NCI-H1092 (cell line): ENCODE measurements around the gene BANP.

ENCODE experiments used
- DNase-seq: peaks from one replicate; lab custom pipeline; 2025; lab: John Stamatoyannopoulos, UW

BANP gene

GRCh38 chr16:87951552-87952538 lies 611 bp downstream of the BANP start:
- DNase-seq = no peak

DNA sequence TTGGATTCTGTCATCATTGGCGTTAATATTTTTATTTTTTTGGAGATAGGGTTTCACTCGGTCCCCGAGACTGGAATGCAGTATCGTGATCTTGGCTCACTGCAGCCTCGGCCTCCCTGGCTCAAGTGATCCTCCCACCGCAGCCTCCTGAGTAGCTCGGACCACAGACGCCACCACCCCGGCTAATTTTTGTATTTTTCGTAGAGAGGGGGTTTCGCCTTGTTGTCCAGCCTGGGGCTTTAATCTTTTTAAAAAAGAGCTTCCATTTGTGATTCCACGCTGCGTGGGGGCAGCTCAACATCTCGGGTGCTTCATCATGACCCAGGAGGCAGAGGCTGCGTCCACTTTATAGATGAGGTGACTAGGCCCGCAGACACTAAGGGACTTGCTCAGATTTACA lies 1.5 kb downstream of the BANP start:
- DNase-seq = no peak

DNA sequence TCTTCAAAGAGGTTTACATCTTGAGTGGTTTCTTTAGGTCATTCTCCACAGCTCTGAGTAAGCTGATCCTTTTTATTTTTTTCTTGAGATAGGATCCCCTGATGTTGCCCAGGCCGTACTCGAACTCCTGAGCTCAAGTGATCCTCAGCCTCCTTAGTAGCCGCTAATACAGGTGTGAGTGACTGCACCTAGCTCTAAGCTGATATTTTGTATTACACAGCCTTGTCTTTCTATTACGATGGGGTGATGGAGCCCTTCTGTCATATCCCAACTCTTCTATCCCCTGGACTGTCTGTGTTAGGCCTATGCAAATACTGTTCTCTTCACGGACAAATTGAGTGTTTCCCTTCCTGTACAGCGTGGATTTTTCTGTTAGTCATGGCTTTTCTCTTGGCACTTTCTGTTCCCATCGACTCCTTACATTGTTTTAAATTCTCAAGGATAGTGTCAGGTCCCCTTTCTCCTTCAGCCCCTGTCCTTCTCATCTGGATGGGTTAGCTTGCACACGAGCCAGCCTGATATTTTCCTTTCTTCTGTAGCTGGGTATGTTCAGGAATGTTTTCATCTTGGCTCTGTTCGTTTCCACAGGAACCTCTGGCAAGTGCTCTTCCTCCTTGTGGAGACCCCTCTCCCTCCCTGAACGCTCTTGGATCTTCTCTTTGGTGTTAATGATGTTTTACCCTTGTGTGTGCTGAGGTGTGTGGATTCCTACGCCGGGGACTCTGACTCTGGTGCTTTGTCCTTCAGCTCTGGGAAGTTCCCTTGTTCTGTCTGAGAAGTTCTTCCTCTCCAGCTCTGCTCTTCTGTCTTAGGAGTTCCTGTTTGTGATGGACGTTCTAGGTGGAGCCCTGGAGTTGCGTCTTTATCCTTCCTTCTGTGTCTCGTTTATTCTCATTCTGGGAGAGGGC lies 2.3 kb downstream of the BANP start:
- no peak for DNase-seq

DNA sequence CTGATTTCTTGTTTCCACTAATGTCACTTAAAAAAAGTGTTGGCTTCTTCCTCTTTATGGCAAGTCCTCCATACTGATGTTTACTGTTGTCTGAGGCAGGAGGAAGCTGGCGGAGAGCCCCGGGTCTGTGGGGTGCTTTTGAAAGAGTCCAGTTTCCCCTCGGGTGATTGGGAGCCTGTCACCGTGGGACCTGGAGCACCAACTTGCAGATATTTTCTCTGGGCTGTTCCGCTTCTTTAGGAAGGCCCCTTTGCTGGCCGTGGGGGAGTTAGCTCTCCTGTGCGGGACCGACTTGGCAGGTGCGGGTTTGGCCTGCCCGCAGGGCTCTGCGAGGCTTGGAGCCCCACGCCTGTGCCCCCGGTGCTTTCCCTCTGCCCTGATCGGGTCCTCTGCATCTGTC lies 3.1 kb downstream of the BANP start:
- no peak for DNase-seq

GRCh38 chr16:87954826-87955225 lies 3.6 kb downstream of the BANP start:
- no peak for DNase-seq

GRCh38 chr16:87955302-87956097 lies 4.3 kb downstream of the BANP start:
- no peak for DNase-seq

DNA sequence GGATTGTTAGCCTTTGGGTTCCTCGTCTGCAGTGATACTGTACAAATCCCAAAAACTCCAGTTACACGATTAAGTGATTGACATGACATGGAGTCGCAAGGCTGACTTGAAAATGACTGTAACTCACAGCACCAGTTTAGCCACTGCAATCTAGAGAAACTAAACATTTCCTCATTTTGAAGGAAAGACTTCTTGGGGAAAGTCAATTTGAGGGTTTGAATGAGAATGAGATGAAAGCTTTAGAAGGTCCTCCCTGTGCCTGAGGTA lies 4.8 kb downstream of the BANP start:
- DNase-seq = no peak

GRCh38 chr16:87956365-87957231 lies 5.4 kb downstream of the BANP start:
- no peak for DNase-seq

DNA sequence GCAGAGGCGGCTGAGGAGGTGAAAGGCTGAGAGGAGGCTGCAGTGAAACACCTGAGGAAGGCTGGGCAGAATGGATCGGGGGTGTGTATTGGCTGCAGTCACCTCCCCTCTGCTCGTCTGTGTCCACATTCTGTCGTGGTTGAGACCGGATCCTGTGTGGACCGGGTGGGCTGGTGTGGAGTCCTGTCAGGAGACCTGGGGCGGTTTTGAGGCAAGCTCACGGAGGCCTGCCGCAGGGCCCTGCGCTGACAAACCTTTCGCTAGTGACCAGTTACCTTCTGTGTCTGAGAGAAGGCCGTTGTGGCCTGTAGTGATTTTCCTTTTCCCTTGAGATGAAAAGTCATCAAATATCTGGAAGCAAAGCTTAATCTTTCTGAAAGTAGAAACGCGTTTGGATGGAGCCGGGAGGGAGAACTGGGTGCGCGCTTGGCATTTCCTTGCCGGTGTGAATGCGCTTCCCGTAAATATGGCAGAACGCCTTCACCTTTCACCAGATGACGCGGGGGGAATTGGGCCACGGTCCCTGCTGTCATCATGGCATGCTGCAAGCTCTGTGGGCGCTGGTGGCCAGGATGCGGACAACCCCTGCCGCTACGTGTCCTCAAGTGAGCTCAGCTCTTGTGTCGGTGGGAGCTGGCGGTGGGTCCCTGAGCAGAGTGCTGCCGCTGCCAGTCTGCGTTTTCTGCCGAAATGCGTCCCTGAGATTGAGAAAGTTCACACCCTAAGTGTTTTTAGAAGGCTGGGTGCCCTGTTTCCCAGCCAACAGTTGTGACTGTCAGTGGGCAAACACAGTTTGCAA lies 6.3 kb downstream of the BANP start:
- DNase-seq = no peak

GRCh38 chr16:87958632-87959031 lies 7.4 kb downstream of the BANP start:
- DNase-seq = no peak

- no peak for DNase-seq
Observed at GRCh38 chr16:87959391-87959990, 8.3 kb downstream of the BANP start.

GRCh38 chr16:87960296-87960695 lies 9.1 kb downstream of the BANP start:
- DNase-seq = no peak

GRCh38 chr16:87960852-87961251 lies 9.6 kb downstream of the BANP start:
- no peak for DNase-seq

DNA sequence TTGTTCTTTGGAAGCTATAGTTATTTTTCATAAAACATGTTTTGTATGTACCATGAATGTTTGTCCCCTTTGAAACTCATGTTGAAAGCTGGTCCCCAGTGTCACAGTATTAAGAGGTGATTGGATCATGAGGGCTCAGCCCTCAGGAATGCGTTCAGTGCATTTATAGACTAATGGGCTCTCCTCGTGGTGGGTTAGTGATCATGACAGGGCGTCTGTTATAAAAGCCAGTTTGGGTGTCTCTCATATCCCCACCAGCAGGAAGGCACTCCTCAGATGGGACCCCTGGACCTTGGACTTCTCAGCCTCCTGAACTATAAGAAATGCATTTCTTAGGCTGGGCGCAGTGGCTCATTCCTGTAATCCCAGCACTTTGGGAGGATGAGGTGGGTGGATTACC lies 10.4 kb downstream of the BANP start:
- DNase-seq = no peak

DNA sequence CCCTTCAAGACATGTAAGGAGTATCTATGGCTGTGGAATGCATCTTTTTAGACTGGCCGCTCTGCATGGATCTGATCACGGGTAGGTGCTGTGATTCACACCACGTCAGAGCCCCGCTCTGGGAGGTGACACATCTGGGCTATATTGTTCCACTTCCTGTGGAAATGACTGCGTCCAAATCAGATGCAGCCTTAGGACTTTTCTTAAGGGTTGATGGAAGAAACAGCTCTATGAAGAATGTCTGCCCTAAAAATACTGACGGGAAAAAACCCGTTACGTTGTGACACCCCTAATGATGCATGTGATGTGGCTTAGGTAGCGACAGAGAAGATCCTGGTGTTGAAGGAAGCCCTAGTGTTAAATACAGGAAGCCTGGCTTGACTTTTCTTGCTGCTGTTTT lies 12.2 kb downstream of the BANP start:
- no peak for DNase-seq

DNA sequence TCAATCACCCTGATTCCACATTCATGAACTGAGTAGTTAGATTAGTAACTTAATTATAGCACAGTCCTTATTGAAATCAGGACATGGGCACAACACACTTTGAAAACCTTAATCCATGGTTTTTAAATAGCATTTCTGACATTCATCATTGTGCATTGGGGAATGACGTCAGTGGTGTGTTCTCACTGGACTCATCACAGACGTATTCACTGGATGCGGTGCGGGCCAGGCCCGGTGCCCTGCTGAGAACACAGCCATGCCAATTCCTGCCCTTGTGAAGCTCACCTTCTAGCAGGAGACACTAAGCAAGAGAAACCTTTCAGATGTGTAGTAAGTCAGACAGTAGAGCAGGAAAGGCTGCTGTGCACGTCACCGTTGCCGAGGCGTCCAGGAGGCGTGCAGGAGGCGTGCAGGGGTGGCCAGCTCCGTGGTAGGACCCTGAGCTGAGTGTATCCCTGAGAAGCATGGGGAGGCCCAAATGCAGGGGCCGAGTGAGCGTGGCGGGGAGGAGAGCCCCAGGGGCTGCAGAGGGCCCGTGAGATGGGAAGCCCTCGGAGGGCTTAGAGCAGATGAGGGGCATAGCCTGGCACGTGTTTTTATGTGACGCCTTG lies 12.9 kb downstream of the BANP start:
- DNase-seq = no peak

- DNase-seq = no peak
Observed at GRCh38 chr16:87965417-87965816, 14.2 kb downstream of the BANP start.

- no peak for DNase-seq
Observed at GRCh38 chr16:87966064-87966645, 14.9 kb downstream of the BANP start.

DNA sequence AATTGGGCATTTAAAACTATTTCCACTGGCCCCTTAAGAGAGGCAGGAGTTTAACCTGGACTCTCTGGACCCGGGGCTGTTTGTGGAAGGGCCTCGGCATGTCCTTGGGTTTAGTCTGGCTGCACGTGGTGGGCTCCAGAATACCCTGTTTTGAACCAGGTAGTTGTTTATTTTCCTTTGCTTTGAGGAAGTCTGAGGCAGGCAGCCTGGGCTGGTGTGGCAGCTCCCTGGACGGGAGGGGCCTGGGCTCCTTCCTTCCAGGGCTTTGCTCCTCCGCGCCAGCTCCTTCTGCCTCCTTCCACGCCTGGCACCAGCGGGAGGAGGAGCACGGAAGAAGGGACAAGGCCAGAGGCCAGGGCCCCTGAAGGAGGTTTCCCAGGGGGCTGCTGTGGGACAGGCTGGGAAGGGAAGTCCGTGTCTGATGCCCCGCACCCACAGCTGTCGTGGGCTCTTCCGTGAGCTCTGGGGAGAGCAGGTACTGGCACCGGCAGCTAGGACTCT lies 15.5 kb downstream of the BANP start:
- no peak for DNase-seq
